ENCODE data around the gene GRM4. TPM values are rescaled to one million over a fixed set of nuclear protein-coding genes. Genes with fewer than 3 reads are reported as not detected.

Gene GRM4
- total RNA-seq, 5 donors from 2014 or later (not counting 1 experiment from before 2014, with no cell fraction given) = 0.10 to 0.38 (median 0.21) TPM; not detected in 1

DNA sequence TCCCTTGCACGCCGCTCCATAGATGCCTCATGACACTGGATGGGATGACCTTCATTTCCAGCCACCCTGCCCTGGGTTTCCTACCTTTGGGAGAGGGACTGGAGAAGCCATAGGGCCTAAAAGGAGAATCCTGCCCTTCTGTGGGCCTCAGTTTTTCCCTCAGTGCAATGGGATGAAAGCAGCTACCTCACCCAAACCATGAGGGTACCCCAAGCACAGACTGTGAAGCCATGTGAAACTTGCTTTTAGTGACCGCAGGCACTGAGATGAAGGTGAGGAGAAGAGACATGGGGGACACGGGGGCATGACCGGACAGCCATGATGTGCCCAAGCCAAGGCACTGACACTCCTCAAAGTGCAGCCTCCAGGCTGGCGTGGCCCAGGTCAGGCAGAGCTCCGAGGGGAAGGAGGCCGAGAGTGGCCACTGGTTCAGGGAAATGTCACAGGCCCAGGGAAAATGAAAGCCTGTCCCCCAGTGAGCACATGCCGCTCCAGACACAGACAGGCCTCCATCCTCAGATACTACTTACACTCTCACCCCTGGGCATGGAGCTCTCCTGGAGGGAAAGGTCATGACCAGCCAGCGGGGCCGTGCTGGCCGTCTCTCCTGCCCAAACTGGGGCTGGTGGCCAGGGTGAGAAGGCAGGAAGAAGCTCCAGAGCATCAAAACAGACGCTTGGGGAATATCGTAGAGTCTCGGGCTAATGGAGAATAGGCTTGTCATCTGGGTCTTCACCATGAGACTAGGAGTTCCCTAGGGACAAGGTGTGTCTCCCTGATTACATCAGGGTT is 116.2 kb downstream of the GRM4 start:
- ChIA-PET POLR2A (interaction anchor here in 1 of 2 donors (0.6 kb wide), 1 partner anchor 252 kb away, joined by 3 read pairs; no protein-coding TSS in a partner anchor), CTCF (no interaction called here)
- no peaks in the 10 kb centered on the region for H3K36me3 Mint-ChIP-seq
- no peaks in the 10 kb centered on the region for H3K9me3 Mint-ChIP-seq
- DNase-seq = no peak
- H3K36me3 ChIP-seq (ENCODE audit: control insufficient read depth in 2 of 2, extremely low read depth in 1 of 2, insufficient read depth in 1 of 2, low read length in 1 of 2) = no peaks in the 10 kb centered on the region
- no peak overlapping the region for H3K27ac ChIP-seq (ENCODE audit: low read length)
- no peaks in the 10 kb centered on the region for H3K9me3 ChIP-seq
- ATAC-seq (replicated peaks in 1 of 4) = no peak
- H3K4me1 Mint-ChIP-seq = peaks cover 0 to 6% (median 0%) of the 10 kb centered on the region in 3 donors
- no peak overlapping the region for H3K4me3 ChIP-seq (ENCODE audit: control insufficient read depth in 1 of 2, extremely low read depth in 1 of 2, low read length in 1 of 2)
- H3K27ac Mint-ChIP-seq = no peak overlapping the region
- WGBS (ENCODE audit: insufficient coverage) = 86% methylated on average over 12 of the region's 15 CpGs
- H3K4me1 ChIP-seq (ENCODE audit: control insufficient read depth in 1 of 2, extremely low read depth in 1 of 2, insufficient read depth in 2 of 2, low read length in 2 of 2) = peaks cover 0 to 4% of the 10 kb centered on the region in 2 experiments
- peaks cover 0 to 7% of the 10 kb centered on the region in 2 donors for H3K27me3 Mint-ChIP-seq
- H3K4me3 Mint-ChIP-seq = no peak overlapping the region
- H3K27me3 ChIP-seq (replicated peaks in 1 of 2; ENCODE audit: control insufficient read depth in 2 of 2, extremely low read depth in 1 of 2, insufficient read depth in 2 of 2, low read length in 1 of 2) = peaks cover 0 to 52% of the 10 kb centered on the region in 2 experiments

DNA sequence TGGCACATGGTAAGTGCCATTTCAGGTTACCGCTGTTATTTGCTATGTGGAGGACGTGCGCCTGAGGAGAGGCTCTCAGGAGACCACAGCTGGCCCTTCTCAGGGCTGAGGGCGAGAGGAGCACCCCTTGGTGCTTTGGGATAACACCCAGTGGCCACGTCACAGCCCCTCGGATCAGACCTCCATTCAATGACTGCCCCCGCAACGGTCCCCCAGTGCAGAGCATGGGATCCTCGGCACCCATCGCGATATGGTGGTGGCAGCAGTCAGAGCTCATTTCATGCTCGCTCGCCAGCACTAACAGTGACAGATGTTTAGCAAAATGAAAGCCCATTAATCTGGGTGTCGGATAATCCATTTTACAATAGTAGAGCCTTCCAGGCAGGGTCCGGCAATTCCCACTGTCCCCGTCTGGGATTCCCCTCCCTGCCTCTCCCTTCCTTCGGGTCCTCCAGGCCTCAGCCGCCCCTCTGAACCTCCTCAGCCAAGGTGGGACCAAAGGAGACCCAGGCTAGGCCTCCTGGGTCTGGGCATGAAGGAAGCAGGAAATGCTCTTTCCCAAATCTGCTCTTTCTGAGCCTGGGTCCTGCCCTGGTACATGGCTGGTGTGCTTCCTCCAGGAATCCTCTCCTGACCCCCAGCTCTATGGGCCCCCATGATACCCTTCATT is 117.1 kb downstream of the GRM4 start:
- H3K27me3 ChIP-seq (replicated peaks in 1 of 2; ENCODE audit: control insufficient read depth in 2 of 2, extremely low read depth in 1 of 2, insufficient read depth in 2 of 2, low read length in 1 of 2) = peaks cover 0 to 49% of the 10 kb centered on the region in 2 experiments
- H3K4me3 ChIP-seq (ENCODE audit: control insufficient read depth in 1 of 2, extremely low read depth in 1 of 2, low read length in 1 of 2) = no peak overlapping the region
- H3K27ac ChIP-seq (ENCODE audit: low read length) = no peak overlapping the region
- no peak for DNase-seq
- CTCF ChIA-PET = interaction anchor here (0.6 to 1.8 kb wide), 3 partner anchors 254 to 258 kb away, joined by 4 to 12 read pairs (median 6); no protein-coding TSS in a partner anchor
- H3K27me3 Mint-ChIP-seq = no peaks in the 10 kb centered on the region
- no peaks in the 10 kb centered on the region for H3K9me3 ChIP-seq
- peaks cover 0 to 4% of the 10 kb centered on the region in 2 experiments for H3K4me1 ChIP-seq (ENCODE audit: control insufficient read depth in 1 of 2, extremely low read depth in 1 of 2, insufficient read depth in 2 of 2, low read length in 2 of 2)
- H3K36me3 ChIP-seq (ENCODE audit: control insufficient read depth in 2 of 2, extremely low read depth in 1 of 2, insufficient read depth in 1 of 2, low read length in 1 of 2) = no peaks in the 10 kb centered on the region
- no peaks in the 10 kb centered on the region for H3K36me3 Mint-ChIP-seq
- no peak for ATAC-seq (replicated peaks in 1 of 4)
- no peak overlapping the region for H3K27ac Mint-ChIP-seq
- POLR2A ChIA-PET = no interaction called here
- WGBS (ENCODE audit: insufficient coverage) = 87% methylated on average over 18 of the region's 18 CpGs
- H3K4me1 Mint-ChIP-seq = peaks cover 0 to 6% (median 0%) of the 10 kb centered on the region in 3 donors
- H3K9me3 Mint-ChIP-seq = no peaks in the 10 kb centered on the region
- no peak overlapping the region for H3K4me3 Mint-ChIP-seq

DNA sequence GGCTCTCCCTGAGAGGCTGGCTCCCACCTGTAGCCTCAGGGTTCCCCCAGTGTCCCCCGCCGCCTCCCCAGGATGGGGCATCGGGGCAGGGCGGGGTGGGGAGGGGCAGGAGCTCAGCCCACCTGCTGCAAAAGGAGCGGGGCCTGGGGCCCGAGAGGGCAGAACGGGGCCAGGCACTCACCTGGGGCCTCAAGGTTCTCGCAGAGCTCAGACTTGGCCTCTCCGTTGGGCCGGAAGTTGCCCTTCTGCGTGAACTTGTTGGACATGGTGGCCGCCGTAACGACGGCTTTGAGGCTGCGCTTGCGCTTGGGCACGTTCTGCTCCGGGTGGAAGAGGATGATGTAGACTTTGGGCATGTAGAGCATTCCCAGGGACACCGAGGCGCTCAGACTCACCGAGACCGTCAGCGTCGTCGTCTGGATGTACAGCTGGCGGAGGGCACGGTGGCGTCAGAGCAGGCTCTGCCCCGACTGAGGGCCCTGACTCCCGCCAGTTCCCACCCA is 117.9 kb downstream of the GRM4 start:
- DNase-seq (no peak), ATAC-seq (replicated peaks in 1 of 4) (peak in 1 of 4 experiments; percentile 32)
- H3K9me3 Mint-ChIP-seq = no peaks in the 10 kb centered on the region
- Histone ChIP-seq H3K9me3 (no peaks in the 10 kb centered on the region), H3K4me1 (ENCODE audit: control insufficient read depth in 1 of 2, extremely low read depth in 1 of 2, insufficient read depth in 2 of 2, low read length in 2 of 2) (peaks cover 0 to 4% of the 10 kb centered on the region in 2 experiments), H3K27me3 (replicated peaks in 1 of 2; ENCODE audit: control insufficient read depth in 2 of 2, extremely low read depth in 1 of 2, insufficient read depth in 2 of 2, low read length in 1 of 2) (peaks cover 0 to 50% of the 10 kb centered on the region in 2 experiments), H3K36me3 (ENCODE audit: control insufficient read depth in 2 of 2, extremely low read depth in 1 of 2, insufficient read depth in 1 of 2, low read length in 1 of 2) (no peaks in the 10 kb centered on the region), H3K4me3 (ENCODE audit: control insufficient read depth in 1 of 2, extremely low read depth in 1 of 2, low read length in 1 of 2) (no peak overlapping the region), H3K27ac (ENCODE audit: low read length) (no peak overlapping the region)
- no peak overlapping the region for H3K27ac Mint-ChIP-seq
- ChIA-PET CTCF (interaction anchor here (0.6 to 1.8 kb wide), 6 partner anchors 253 to 316 kb away, joined by 3 to 12 read pairs (median 5); partner anchors contain the start of gene UQCC2 (in 1 of the 2)), POLR2A (no interaction called here)
- no peaks in the 10 kb centered on the region for H3K36me3 Mint-ChIP-seq
- H3K4me3 Mint-ChIP-seq = no peak overlapping the region
- H3K4me1 Mint-ChIP-seq = peaks cover 0 to 6% (median 0%) of the 10 kb centered on the region in 3 donors
- H3K27me3 Mint-ChIP-seq = peaks cover 0 to 2% of the 10 kb centered on the region in 2 donors
- WGBS (ENCODE audit: insufficient coverage) = 88% methylated on average over 29 of the region's 31 CpGs

DNA sequence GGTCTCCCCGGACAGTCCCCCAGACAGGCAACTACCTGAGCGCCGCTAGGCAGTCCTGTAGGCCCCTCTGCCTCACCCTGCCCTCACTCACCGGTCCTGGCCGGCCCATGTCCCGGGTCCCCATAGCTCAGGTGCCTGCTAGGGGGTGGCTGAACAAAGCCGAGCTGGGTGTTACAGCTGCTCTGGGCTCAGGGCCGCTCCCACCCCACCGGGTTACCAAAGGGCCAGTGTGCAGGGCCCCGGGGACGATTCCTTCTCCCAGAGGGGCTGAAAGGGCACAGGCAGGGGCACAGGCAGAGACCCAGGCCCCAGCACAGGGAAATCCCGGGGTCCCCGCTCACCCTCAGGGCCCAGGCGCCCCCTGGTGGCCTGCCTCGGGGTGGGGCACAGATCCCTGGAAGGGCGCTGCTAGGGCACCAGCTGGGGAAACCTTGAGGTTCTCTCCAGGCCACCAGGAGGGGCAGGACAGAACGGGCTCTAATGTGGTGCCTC is 118.4 kb downstream of the GRM4 start:
- DNase-seq = peak; percentile 15 to 77 (median 56)
- H3K36me3 ChIP-seq (ENCODE audit: control insufficient read depth in 2 of 2, extremely low read depth in 1 of 2, insufficient read depth in 1 of 2, low read length in 1 of 2) = no peaks in the 10 kb centered on the region
- CTCF ChIA-PET = interaction anchor here (0.6 to 1.8 kb wide), 6 partner anchors 254 to 316 kb away, joined by 3 to 12 read pairs (median 5); partner anchors contain the start of gene UQCC2 (in 1 of the 2)
- Mint-ChIP-seq H3K27me3 (peaks cover 0 to 6% of the 10 kb centered on the region in 2 donors), H3K36me3 (no peaks in the 10 kb centered on the region), H3K4me3 (no peak overlapping the region), H3K9me3 (no peaks in the 10 kb centered on the region), H3K4me1 (peaks cover 0 to 6% (median 0%) of the 10 kb centered on the region in 3 donors), H3K27ac (no peak overlapping the region)
- peaks cover 0 to 4% of the 10 kb centered on the region in 2 experiments for H3K4me1 ChIP-seq (ENCODE audit: control insufficient read depth in 1 of 2, extremely low read depth in 1 of 2, insufficient read depth in 2 of 2, low read length in 2 of 2)
- peak; percentile 56 to 81 (median 70) for ATAC-seq (replicated peaks in 1 of 4)
- POLR2A ChIA-PET = no interaction called here
- no peak overlapping the region for H3K27ac ChIP-seq (ENCODE audit: low read length)
- peaks cover 0 to 55% of the 10 kb centered on the region in 2 experiments for H3K27me3 ChIP-seq (replicated peaks in 1 of 2; ENCODE audit: control insufficient read depth in 2 of 2, extremely low read depth in 1 of 2, insufficient read depth in 2 of 2, low read length in 1 of 2)
- WGBS (ENCODE audit: insufficient coverage) = 49% methylated on average over 16 of the region's 17 CpGs
- H3K9me3 ChIP-seq = no peaks in the 10 kb centered on the region
- H3K4me3 ChIP-seq (ENCODE audit: control insufficient read depth in 1 of 2, extremely low read depth in 1 of 2, low read length in 1 of 2) = no peak overlapping the region

DNA sequence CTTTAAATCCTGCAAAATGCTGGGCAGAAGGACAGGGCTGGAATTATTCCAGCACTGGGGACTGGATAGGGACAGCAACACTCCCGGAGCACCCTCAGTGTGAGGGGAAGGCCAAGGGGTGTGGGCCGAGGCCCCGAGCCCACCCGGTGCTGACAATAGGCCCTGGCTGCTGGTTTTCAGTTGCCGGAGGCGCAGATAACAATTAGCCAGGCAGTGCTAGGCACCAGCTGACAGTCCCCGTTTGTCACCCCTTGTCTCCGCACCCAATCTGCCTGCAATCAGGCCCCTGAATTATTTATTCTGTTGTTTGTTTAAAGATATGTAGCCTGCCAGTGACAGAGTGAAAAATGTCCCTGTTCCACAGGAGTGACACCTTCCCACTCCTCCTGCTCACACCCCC is 120.0 kb downstream of the GRM4 start:
- no peaks in the 10 kb centered on the region for H3K4me1 Mint-ChIP-seq
- no peak overlapping the region for H3K27ac ChIP-seq (ENCODE audit: low read length)
- no peak overlapping the region for H3K4me3 ChIP-seq (ENCODE audit: control insufficient read depth in 1 of 2, extremely low read depth in 1 of 2, low read length in 1 of 2)
- DNase-seq (no peak), ATAC-seq (replicated peaks in 1 of 4) (no peak)
- peaks cover 0 to 4% of the 10 kb centered on the region in 2 experiments for H3K4me1 ChIP-seq (ENCODE audit: control insufficient read depth in 1 of 2, extremely low read depth in 1 of 2, insufficient read depth in 2 of 2, low read length in 2 of 2)
- H3K27me3 Mint-ChIP-seq = peaks cover 0 to 6% of the 10 kb centered on the region in 2 donors
- POLR2A ChIA-PET = no interaction called here
- peaks cover 0 to 64% of the 10 kb centered on the region in 2 experiments for H3K27me3 ChIP-seq (replicated peaks in 1 of 2; ENCODE audit: control insufficient read depth in 2 of 2, extremely low read depth in 1 of 2, insufficient read depth in 2 of 2, low read length in 1 of 2)
- no peaks in the 10 kb centered on the region for H3K9me3 Mint-ChIP-seq
- WGBS (ENCODE audit: insufficient coverage) = 66% methylated on average over 6 of the region's 8 CpGs
- CTCF ChIA-PET = no interaction called here
- no peak overlapping the region for H3K4me3 Mint-ChIP-seq
- no peaks in the 10 kb centered on the region for H3K36me3 ChIP-seq (ENCODE audit: control insufficient read depth in 2 of 2, extremely low read depth in 1 of 2, insufficient read depth in 1 of 2, low read length in 1 of 2)
- H3K36me3 Mint-ChIP-seq = no peaks in the 10 kb centered on the region
- no peak overlapping the region for H3K27ac Mint-ChIP-seq
- no peaks in the 10 kb centered on the region for H3K9me3 ChIP-seq

Data from T-cell (primary cell).